Peyer's patch (tissue), 4 donors: ENCODE data around the gene SEC14L5. TPM values are rescaled to one million over a fixed set of nuclear protein-coding genes. Genes with fewer than 3 reads are reported as not detected.

Experiments used
- DNase-seq, 3 donors: peaks; one replicate each; pipeline ENCODE4 v3.0.0-alpha.2; 2017 to 2019
- H3K27ac ChIP-seq, 4 donors: fragments of 200-600 bp; sonication (generic); one replicate each; pipeline ENCODE4 v1.5.1; 2016 to 2019
- H3K27me3 ChIP-seq, 2 donors: fragments of 200-600 bp; sonication (generic); one replicate each; pipeline ENCODE4 v1.5.1; 2019
- H3K36me3 ChIP-seq, 3 donors: fragments of 200-600 bp; sonication (generic); one replicate each; pipeline ENCODE4 v1.5.1; 2016 to 2019
- H3K4me1 ChIP-seq, 4 donors: fragments of 200-600 bp; sonication (generic); one replicate each; pipeline ENCODE4 v1.5.1; 2016 to 2019
- H3K4me3 ChIP-seq, 4 donors: fragments of 200-600 bp; sonication (generic); 1 replicate in 3 of 4; 2 replicates in 1 of 4; pipeline ENCODE4 v1.5.1; 2016 to 2019; ENCODE audit warnings: mild to moderate bottlenecking in 1 of 4
- H3K9me3 ChIP-seq, 4 donors: fragments of 200-600 bp; sonication (generic); one replicate each; pipeline ENCODE4 v1.5.1; 2016 to 2019; ENCODE audit warnings: mild to moderate bottlenecking in 1 of 4
- CTCF ChIP-seq, 6 experiments: fragments of 450-650 bp in 4 of 6; fragments of 200-600 bp in 2 of 6; sonication (generic) in 1 of 6; IDR thresholded peaks; one replicate each; pipeline ENCODE4 v1.5.1; 2017 to 2019; ENCODE audit warnings: antibody characterized with exemption in 6 of 6, mild to moderate bottlenecking in 3 of 6, moderate library complexity in 1 of 6
- POLR2A ChIP-seq, 2 donors: fragments of 450-650 bp; IDR thresholded peaks; one replicate each; pipeline ENCODE4 v1.5.1; 2017; ENCODE audit warnings: antibody characterized with exemption in 2 of 2, mild to moderate bottlenecking in 2 of 2, moderate library complexity in 2 of 2
- total RNA-seq, 4 donors: library from RNA; depleted of rRNA; stranded (reverse); fragments of >200 nt; gene quantifications; one replicate each; pipeline ENCODE4 v1.1.0, GENCODE V29; 2016

The SEC14L5 gene
- total RNA-seq, 4 donors from 2014 or later = 0.13 to 2.0 (median 1.1) TPM

DNA sequence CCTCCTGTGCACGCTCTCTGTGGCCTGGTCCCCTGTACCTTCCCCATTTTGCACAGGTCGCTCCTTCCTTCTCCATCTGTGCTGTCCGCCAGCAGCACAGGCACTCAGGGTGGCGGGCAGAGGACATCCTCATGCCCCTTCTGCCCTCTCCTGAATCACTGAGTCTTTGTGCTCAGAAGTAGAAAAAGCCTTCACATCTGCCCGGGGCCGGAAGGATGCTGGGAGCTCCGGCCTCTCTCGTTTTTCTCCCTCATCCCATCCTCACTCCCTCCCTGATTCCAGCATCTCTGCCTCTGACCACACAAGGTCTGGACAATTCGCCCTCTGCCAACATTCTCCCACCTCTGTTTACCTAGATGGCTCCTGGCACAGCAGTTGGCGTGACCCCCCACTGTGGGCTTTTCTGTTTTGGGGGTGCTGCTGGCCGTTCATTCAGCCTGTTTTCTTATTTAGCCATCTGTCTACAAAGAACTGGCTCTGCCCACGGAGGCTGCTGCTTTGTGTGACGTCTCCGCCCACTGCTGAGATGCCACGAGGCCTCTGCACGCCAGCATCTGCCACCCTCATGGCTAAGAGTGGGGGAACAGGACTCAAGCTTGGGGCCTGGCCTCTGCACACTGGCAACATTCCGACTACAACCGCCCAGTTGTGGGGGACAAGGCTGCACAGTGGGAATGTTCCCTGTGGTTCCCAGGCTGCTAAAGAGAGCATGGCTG lies 36.7 kb downstream of the SEC14L5 start:
- Histone ChIP-seq H3K4me3 (no peak overlapping the region), H3K9me3 (no peaks in the 10 kb centered on the region), H3K36me3 (no peaks in the 10 kb centered on the region), H3K27ac (no peak overlapping the region), H3K27me3 (no peaks in the 10 kb centered on the region), H3K4me1 (no peaks in the 10 kb centered on the region)
- no peak for TF ChIP-seq CTCF (IDR thresholded peaks at IDR 0.05)
- TF ChIP-seq POLR2A (IDR thresholded peaks at IDR 0.05) = no peak
- DNase-seq = peak in 1 of 3 donors; percentile 12

DNA sequence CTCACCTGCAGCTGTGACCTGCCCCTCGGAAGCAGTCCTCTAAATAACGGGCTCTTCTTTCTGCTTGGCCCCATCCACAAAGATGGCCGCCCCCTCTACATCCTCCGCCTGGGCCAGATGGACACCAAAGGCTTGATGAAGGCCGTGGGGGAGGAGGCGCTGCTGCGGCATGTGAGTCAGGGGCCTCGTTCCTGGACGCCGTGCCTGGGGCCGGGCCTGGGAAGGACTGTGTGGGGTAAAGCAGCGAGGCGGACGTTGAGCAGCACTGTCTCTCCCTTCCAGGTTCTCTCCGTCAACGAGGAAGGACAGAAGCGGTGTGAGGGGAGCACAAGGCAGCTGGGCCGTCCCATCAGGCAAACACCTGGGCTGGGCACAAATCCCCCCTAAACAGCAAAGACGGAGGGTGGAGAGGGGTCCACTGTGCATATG lies 42.5 kb downstream of the SEC14L5 start:
- no peak for TF ChIP-seq CTCF (IDR thresholded peaks at IDR 0.05)
- no peak for TF ChIP-seq POLR2A (IDR thresholded peaks at IDR 0.05)
- no peaks in the 10 kb centered on the region for H3K27me3 ChIP-seq
- no peak overlapping the region for H3K27ac ChIP-seq
- no peak overlapping the region for H3K4me3 ChIP-seq
- H3K4me1 ChIP-seq = no peaks in the 10 kb centered on the region
- no peaks in the 10 kb centered on the region for H3K9me3 ChIP-seq
- H3K36me3 ChIP-seq = no peaks in the 10 kb centered on the region
- no peak for DNase-seq

- Histone ChIP-seq H3K36me3 (no peaks in the 10 kb centered on the region), H3K4me1 (no peaks in the 10 kb centered on the region), H3K27ac (no peak overlapping the region), H3K4me3 (no peak overlapping the region), H3K27me3 (no peaks in the 10 kb centered on the region), H3K9me3 (no peaks in the 10 kb centered on the region)
- TF ChIP-seq POLR2A (IDR thresholded peaks at IDR 0.05) (no peak), CTCF (IDR thresholded peaks at IDR 0.05) (no peak)
- no peak for DNase-seq
Observed at GRCh38 chr16:5001571-5001970, 43.4 kb downstream of the SEC14L5 start.

DNA sequence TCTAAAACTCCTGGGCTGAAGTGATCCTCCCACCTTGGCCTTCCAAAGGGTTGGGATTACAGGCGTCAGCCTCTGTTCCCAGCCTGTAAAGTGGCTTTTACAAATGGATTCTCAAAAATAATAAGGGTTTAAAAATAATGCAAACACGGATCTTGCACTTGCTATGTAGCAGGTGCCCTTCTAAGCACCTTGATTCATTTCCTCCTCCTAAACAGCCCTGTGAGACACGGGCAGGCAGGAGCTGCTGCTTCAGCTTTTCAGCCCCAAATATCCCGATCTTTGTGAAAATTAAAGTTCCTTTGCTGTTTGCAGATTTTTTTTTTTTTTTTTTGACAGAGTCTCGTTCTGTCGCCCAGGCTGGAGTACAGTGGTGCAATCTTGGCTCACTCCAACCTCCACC lies 43.9 kb downstream of the SEC14L5 start:
- TF ChIP-seq CTCF (IDR thresholded peaks at IDR 0.05) (no peak), POLR2A (IDR thresholded peaks at IDR 0.05) (no peak)
- H3K36me3 ChIP-seq = no peaks in the 10 kb centered on the region
- H3K4me1 ChIP-seq = no peaks in the 10 kb centered on the region
- H3K9me3 ChIP-seq = no peaks in the 10 kb centered on the region
- DNase-seq = no peak
- H3K27ac ChIP-seq = no peak overlapping the region
- H3K4me3 ChIP-seq = no peak overlapping the region
- H3K27me3 ChIP-seq = no peaks in the 10 kb centered on the region

DNA sequence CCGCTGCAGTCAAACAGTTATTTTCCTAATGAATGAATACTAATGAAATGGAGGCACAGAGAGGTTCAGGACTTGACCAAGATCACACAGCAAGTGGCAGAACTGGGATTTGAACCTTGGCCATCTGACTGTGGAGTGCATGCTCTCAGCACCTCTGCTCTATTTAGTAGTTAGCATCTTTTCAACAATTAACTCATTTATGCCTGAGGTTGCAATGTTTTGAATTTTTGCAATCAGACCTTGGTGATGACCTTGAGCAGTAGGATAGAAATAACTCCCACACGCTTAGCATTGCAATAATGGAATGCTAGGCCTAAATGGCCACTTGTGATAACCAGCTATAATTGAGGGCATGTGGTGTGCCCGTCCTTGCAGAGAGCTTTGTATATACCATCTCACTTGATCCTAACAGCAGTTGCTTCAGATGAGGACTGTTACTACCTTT lies 44.6 kb downstream of the SEC14L5 start:
- no peak overlapping the region for H3K27ac ChIP-seq
- no peaks in the 10 kb centered on the region for H3K27me3 ChIP-seq
- no peak for DNase-seq
- H3K36me3 ChIP-seq = no peaks in the 10 kb centered on the region
- H3K9me3 ChIP-seq = no peaks in the 10 kb centered on the region
- no peak for TF ChIP-seq CTCF (IDR thresholded peaks at IDR 0.05)
- no peak for TF ChIP-seq POLR2A (IDR thresholded peaks at IDR 0.05)
- no peak overlapping the region for H3K4me3 ChIP-seq
- H3K4me1 ChIP-seq = no peaks in the 10 kb centered on the region
